ENCODE results near the gene TUSC2.
A peak's percentile ranks its signal among the peaks of the same experiment; 100 is the strongest.
"Not testable (repeated sequence)": the region's sequence is repeated elsewhere in the genome, so short reads cannot be mapped to it uniquely, and the experiment has no call there.

The TUSC2 gene

DNA sequence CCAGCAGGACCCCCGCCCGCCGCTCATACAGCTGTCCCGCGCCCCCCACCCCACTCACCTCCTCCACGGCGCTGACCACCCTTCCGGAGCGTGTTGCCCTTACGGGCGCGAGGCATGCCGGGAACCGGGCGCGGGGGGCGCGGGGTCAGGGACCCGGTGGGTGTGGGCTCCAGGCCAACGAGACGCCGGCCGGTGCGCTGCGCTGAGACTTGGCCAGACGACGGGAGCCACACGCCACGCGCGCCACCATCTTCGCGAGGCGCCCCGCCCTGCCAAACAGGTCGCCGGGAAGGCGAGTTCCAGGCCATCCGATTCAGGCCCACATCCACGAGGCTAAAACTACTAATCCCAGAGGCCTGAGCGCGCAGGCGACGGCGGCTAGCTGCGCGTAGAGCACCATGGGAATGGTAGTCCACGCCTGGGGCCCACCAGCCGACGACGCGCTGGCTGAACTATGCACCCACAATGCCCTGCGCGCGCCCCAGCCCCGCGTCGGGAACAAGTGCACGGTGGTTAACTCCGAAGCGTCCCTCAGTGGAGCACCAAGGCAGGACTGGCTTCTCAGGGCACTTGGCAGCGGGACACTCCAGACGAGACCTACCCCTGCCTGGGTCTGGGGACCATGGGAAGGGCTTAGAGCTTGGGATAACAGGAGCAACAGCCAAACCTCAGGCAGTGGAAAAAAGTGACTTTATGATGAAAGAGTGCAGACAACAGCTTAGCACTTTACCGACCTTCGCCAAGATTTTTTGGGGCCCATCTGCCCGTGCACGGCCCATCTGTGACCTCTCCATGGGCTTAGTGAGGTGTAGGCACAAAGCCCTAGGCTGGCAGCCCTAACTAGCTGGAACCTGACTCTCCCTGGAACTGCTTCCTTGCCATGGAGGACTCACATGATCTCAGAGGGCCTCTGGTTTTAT, 35.6 kb downstream of the TUSC2 start, which contains the start of gene IFRD2:
Gene IFRD2 (minus strand): TSS at position 271 of the 920 bp plus-strand sequence. CDS start 155 bp downstream, at position 116.
- no peak for TF ChIP-seq CTCF (IDR thresholded peaks at IDR 0.05; ENCODE audit: low read depth, low read length)
- peak within 1 kb of the TSS; percentile 90 for H3K4me3 ChIP-seq (ENCODE audit: low read depth, low read length)

GRCh38 chr3:50290161-50290641, 37.8 kb downstream of the TUSC2 start:
- TF ChIP-seq CTCF (IDR thresholded peaks at IDR 0.05; ENCODE audit: low read depth, low read length): no peak
- no peak overlapping the region for H3K4me3 ChIP-seq (ENCODE audit: low read depth, low read length)

GRCh38 chr3:50289130-50289529, 38.9 kb downstream of the TUSC2 start:
- H3K4me3 ChIP-seq (ENCODE audit: low read depth, low read length): no peak overlapping the region
- no peak for TF ChIP-seq CTCF (IDR thresholded peaks at IDR 0.05; ENCODE audit: low read depth, low read length)

GRCh38 chr3:50288387-50289007, 39.5 kb downstream of the TUSC2 start:
- TF ChIP-seq CTCF (IDR thresholded peaks at IDR 0.05; ENCODE audit: low read depth, low read length): no peak

GRCh38 chr3:50287262-50287661, 40.8 kb downstream of the TUSC2 start:
- TF ChIP-seq CTCF (IDR thresholded peaks at IDR 0.05; ENCODE audit: low read depth, low read length): no peak
- H3K4me3 ChIP-seq (ENCODE audit: low read depth, low read length): no peak overlapping the region

More at GRCh38 chr3:50288387-50289007, 39.5 kb downstream of the TUSC2 start:
- no peak overlapping the region for H3K4me3 ChIP-seq (ENCODE audit: low read depth, low read length)

GRCh38 chr3:50286322-50287227, 41.4 kb downstream of the TUSC2 start:
- no peak overlapping the region for H3K4me3 ChIP-seq (ENCODE audit: low read depth, low read length)
- TF ChIP-seq CTCF (IDR thresholded peaks at IDR 0.05; ENCODE audit: low read depth, low read length): no peak

DNA sequence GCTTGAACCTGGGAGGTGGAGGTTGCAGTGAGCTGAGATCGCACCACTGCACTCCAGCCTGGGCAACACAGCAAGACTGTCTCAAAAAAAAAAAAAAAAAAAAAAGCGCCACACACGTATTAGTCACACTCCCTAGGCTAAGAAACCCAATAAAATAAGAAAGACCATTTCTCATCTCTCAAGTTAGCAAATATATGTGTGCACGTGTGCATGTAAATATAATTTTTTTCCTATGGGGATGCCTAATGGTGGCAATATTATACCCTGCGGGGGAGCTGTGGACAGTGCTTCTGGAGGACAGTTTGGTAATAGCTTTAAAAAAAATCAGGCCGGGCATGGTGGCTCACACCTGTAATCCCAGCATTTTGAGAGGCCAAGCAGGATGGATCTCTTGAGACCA, 43.9 kb downstream of the TUSC2 start:
- not testable (repeated sequence) for H3K4me3 ChIP-seq (ENCODE audit: low read depth, low read length)

Measured in WI38 (cell line).